K562 (cell line): Measurements from ENCODE around the gene METAP1. TPM values are rescaled to one million over a fixed set of nuclear protein-coding genes. Genes with fewer than 3 reads are reported as not detected.

Experiments
- ATAC-seq: fragments of 200-7000 bp; cut with Tn5 transposase; 3 replicates; pipeline ENCODE4 v1.9.1; 2020; ENCODE audit warnings: moderate library complexity
- BruUV-seq: library from RNA; stranded (reverse); fragments of 400-500 nt; replicated peaks from 2 replicates; lab custom pipeline; 2021; lab: Mats Ljungman, UMichigan
- CTCF ChIA-PET: fragments of 300-600 bp; formaldehyde crosslinking; extraction: SDS; loops from one replicate; lab custom pipeline; 2021; ENCODE audit warnings: low intra/inter-chr PET ratio; lab: Yijun Ruan, JAX
- POLR2A ChIA-PET: fragments of 300-600, 350-650 bp; sonication (Branson Sonifier 250); formaldehyde crosslinking; extraction: SDS; loops from one replicate; lab custom pipeline; 2021; ENCODE audit warnings: antibody characterized with exemption, inconsistent platforms; lab: Yijun Ruan, JAX
- DNase-seq, 4 experiments: peaks; one replicate each; pipeline versions ENCODE4 v3.0.0 to v3.0.0-alpha.2; 2011 to 2018; ENCODE audit warnings: low spot score in 3 of 4, mixed read lengths in 3 of 4; ENCODE audit errors: extremely low read depth in 1 of 4
- FAIRE-seq: peaks from 2 replicates; lab custom pipeline; 2011; peaks lifted over from hg19 to GRCh38; lab: Jason Lieb, UNC
- H2AFZ ChIP-seq: 2 replicates; pipeline ENCODE4 v1.6.0; 2011; ENCODE audit warnings: low read depth, low read length, control low read depth, inconsistent platforms
- H3K27ac ChIP-seq: fragments of 200-600 bp; 3 replicates; pipeline ENCODE4 v1.8.0; 2011; ENCODE audit warnings: low read depth, mild to moderate bottlenecking, control low read depth, inconsistent platforms, low read length, moderate library complexity, mixed read lengths; ENCODE audit errors: extremely low read depth
- H3K27me3 ChIP-seq, 2 experiments: fragments of 300-600 bp in 1 of 2; 2 replicates in 1 of 2; 3 replicates in 1 of 2; pipeline versions ENCODE4 v1.6.0 to v1.8.0; 2011; ENCODE audit warnings: inconsistent platforms in 2 of 2, low read length in 2 of 2, mild to moderate bottlenecking in 1 of 2, mixed read lengths in 1 of 2, moderate library complexity in 1 of 2; ENCODE audit not compliant: control insufficient read depth in 2 of 2, insufficient read depth in 2 of 2
- H3K36me3 ChIP-seq: fragments of 300-600 bp; 3 replicates; pipeline ENCODE4 v1.8.0; 2011; ENCODE audit warnings: mild to moderate bottlenecking, low read length, inconsistent platforms; ENCODE audit not compliant: control insufficient read depth, insufficient read depth
- H3K4me1 ChIP-seq, 2 experiments: fragments of 200-600 bp in 1 of 2; replicated peaks in 1 of 2; 2 replicates in 1 of 2; 3 replicates in 1 of 2; pipeline versions ENCODE4 v1.5.1 to v1.8.0; 2011; ENCODE audit warnings: inconsistent platforms in 2 of 2, low read length in 2 of 2, mild to moderate bottlenecking in 1 of 2, mixed read lengths in 1 of 2, moderate library complexity in 1 of 2; ENCODE audit not compliant: control insufficient read depth in 2 of 2, insufficient read depth in 2 of 2
- H3K4me2 ChIP-seq: 2 replicates; pipeline ENCODE4 v1.6.1; 2011; ENCODE audit warnings: low read length, control low read depth, inconsistent platforms, mixed read lengths; ENCODE audit not compliant: insufficient read depth
- H3K4me3 ChIP-seq: fragments of 200-600 bp; sonication (generic), shearing (Covaris generic); 2 replicates; pipeline ENCODE4 v1.5.1; 2016; ENCODE audit warnings: control low read depth, inconsistent platforms
- H3K79me2 ChIP-seq: fragments of 200-600 bp; 3 replicates; pipeline ENCODE4 v1.8.0; 2011; ENCODE audit warnings: low read length, inconsistent platforms; ENCODE audit not compliant: control insufficient read depth, insufficient read depth
- H3K9ac ChIP-seq, 2 experiments: 2 replicates each; pipeline versions ENCODE4 v1.6.0 to v1.6.1; 2011; ENCODE audit warnings: low read depth in 2 of 2, low read length in 2 of 2, control low read depth in 1 of 2, inconsistent platforms in 1 of 2, mild to moderate bottlenecking in 1 of 2, mixed read lengths in 1 of 2; ENCODE audit not compliant: insufficient read depth in 1 of 2
- H3K9me1 ChIP-seq: one replicate; pipeline ENCODE4 v1.6.0; 2011; ENCODE audit warnings: inconsistent platforms, mild to moderate bottlenecking, low read length, moderate library complexity; ENCODE audit not compliant: control insufficient read depth, insufficient read depth
- H3K9me3 ChIP-seq: replicated peaks from 2 replicates; pipeline ENCODE4 v1.5.1; 2011; ENCODE audit warnings: low read depth, low read length, inconsistent platforms; ENCODE audit not compliant: control insufficient read depth, insufficient read depth
- H4K20me1 ChIP-seq: replicated peaks from 2 replicates; pipeline ENCODE4 v1.6.1; 2011; ENCODE audit warnings: low read length, inconsistent platforms, mixed read lengths; ENCODE audit not compliant: control insufficient read depth, insufficient read depth
- BCOR ChIP-seq: fragments of 450-650 bp; IDR thresholded peaks from 2 replicates; pipeline ENCODE4 v1.6.1; 2016
- GTF2F1 ChIP-seq: IDR thresholded peaks from 2 replicates; pipeline ENCODE4 v1.6.1; 2011; ENCODE audit warnings: low read depth, low read length, improper control_type of control experiment
- PCBP1 ChIP-seq: fragments of 200-400 bp; formaldehyde crosslinking; IDR thresholded peaks from 2 replicates; pipeline ENCODE4 v1.6.1; 2018; ENCODE audit warnings: mild to moderate bottlenecking, low read depth, low read length; ENCODE audit not compliant: poor library complexity, severe bottlenecking
- RBM25 ChIP-seq: fragments of 200-400 bp; formaldehyde crosslinking; IDR thresholded peaks from 2 replicates; pipeline ENCODE4 v1.6.1; 2018; ENCODE audit warnings: low read length, low read depth, moderate library complexity; ENCODE audit not compliant: severe bottlenecking
- SNRNP70 ChIP-seq: fragments of 200-400 bp; formaldehyde crosslinking; optimal IDR thresholded peaks from 2 replicates; pipeline ENCODE3; 2017; ENCODE audit warnings: low read depth, low read length
- TEAD1 ChIP-seq, 2 experiments: fragments of 450-650 bp in 1 of 2; sonication (generic) in 1 of 2; formaldehyde crosslinking; IDR thresholded peaks; 2 replicates each; pipeline versions ENCODE4 v1.4.0 to v1.8.0; 2020 to 2022; ENCODE audit warnings: mild to moderate bottlenecking in 2 of 2, missing genetic modification reagents in 1 of 2
- ZNF121 ChIP-seq: sonication (generic); formaldehyde crosslinking; conservative IDR thresholded peaks from 2 replicates; pipeline ENCODE4 v1.8.0; 2022; ENCODE audit warnings: missing genetic modification reagents
- ZNF253 ChIP-seq: fragments of 250-450 bp; sonication (Bioruptor Pico); conservative IDR thresholded peaks from 2 replicates; pipeline ENCODE4 v1.6.1; 2021; ENCODE audit warnings: mild to moderate bottlenecking
- ZNF3 ChIP-seq: fragments of 250-450 bp; sonication (Bioruptor Pico); IDR thresholded peaks from 2 replicates; pipeline ENCODE4 v1.5.0; 2021; ENCODE audit warnings: mild to moderate bottlenecking, moderate library complexity
- WGBS: fragments of 100-300 bp; shearing (Covaris generic); methylation state at CpG from one replicate; pipeline ENCODE4 v1.1.6; 2016; ENCODE audit warnings: low coverage, mixed read lengths; ENCODE audit not compliant: insufficient coverage; ENCODE audit errors: missing lambda C conversion rate; 5-methylcytosine and 5-hydroxymethylcytosine counted together
- in situ Hi-C: fragments of 300-500 bp; cut with MboI; formaldehyde crosslinking; loops from 4 replicates; pipeline ENCODE4 v1.15.0; 2018; ENCODE audit warnings: inconsistent platforms, mixed read lengths
- intact Hi-C: fragments of 100-400 bp; cut with micrococcal nuclease; formaldehyde crosslinking; loops from 2 replicates; pipeline ENCODE4 v1.14.2; 2022
- polyA plus RNA-seq, 8 experiments: library from polyadenylated mRNA; depleted of rRNA in 4 of 8; stranded (reverse) in 5 of 8; unstranded in 3 of 8; fragments of >200 nt; fragmentation: Nextera tagmentation in 2 of 8; fragmentation: Illumina TruSeq in 1 of 8; extraction: Ambion mirVana in 2 of 8; extraction: Trizol in 1 of 8; gene quantifications; 2 replicates each; pipeline versions ENCODE4 v1.2.1 to v1.2.3, GENCODE V29; 2011 to 2014; ENCODE audit warnings: inconsistent platforms in 1 of 8, missing spikeins in 1 of 8
- total RNA-seq, 7 experiments: library from RNA; depleted of rRNA in 6 of 7; stranded (reverse); fragments of >200 nt in 6 of 7; fragmentation: Illumina TruSeq in 2 of 7; extraction: Trizol in 2 of 7; gene quantifications; 2 replicates each; pipeline versions ENCODE4 v1.2.1 to v1.2.3, GENCODE V29; 2011 to 2021; ENCODE audit warnings: low replicate concordance in 1 of 7

Gene METAP1
- total and polyA plus RNA-seq, 9 of the 15 experiments (the other 6 are each of a cell fraction or from before 2014, with no cell fraction given) = 31.4 to 77.6 (median 59.5) TPM

GRCh38 chr4:99008051-99008450, 12.5 kb downstream of the METAP1 start (continued):
- no peak for TF ChIP-seq ZNF253 (CRISPR knock-in tag)
- TF ChIP-seq PCBP1 = no peak
- no peak for TF ChIP-seq GTF2F1
- TF ChIP-seq TEAD1 (CRISPR knock-in tag; IDR thresholded peaks at IDR 0.05) = no peak
- no peak for TF ChIP-seq ZNF3 (CRISPR knock-in tag)

- H4K20me1 ChIP-seq = no peaks in the 10 kb centered on the region
- DNase-seq (no peak), ATAC-seq (no peak), FAIRE-seq (no peak)
- no peak overlapping the region for H3K4me3 ChIP-seq
- H3K27me3 ChIP-seq = no peaks in the 10 kb centered on the region
- in situ Hi-C loops = no loop called here
- no peak overlapping the region for H3K4me2 ChIP-seq
- ChIA-PET POLR2A (no interaction called here), CTCF (no interaction called here)
- H3K36me3 ChIP-seq = peaks cover 25% of the 10 kb centered on the region; the same call in 2 of the 3 replicates
- TF ChIP-seq ZNF121 (CRISPR knock-in tag) = peak; percentile 81
- TF ChIP-seq BCOR = 0 out of 2 replicates have a peak, but pooled peaks have one; percentile 21
- TF ChIP-seq RBM25 = peak; percentile 37
- no peak for TF ChIP-seq SNRNP70
- no peaks in the 10 kb centered on the region for H3K9me1 ChIP-seq
- no peak overlapping the region for H3K9ac ChIP-seq
- H3K27ac ChIP-seq = no peak overlapping the region
- intact Hi-C loops = no loop called here
- H2AFZ ChIP-seq = no peak overlapping the region
- H3K9me3 ChIP-seq = peaks cover 12% of the 10 kb centered on the region
- peaks cover 99% of the 10 kb centered on the region for H3K79me2 ChIP-seq
- no TSS peak for BruUV-seq
- no peaks in the 10 kb centered on the region; a peak in 1 of 5 replicates for H3K4me1 ChIP-seq
- 92% methylated on average over 3 of the region's 4 CpGs for WGBS
Measured at GRCh38 chr4:99011910-99012309, 16.4 kb downstream of the METAP1 start.
